ENCODE results near the gene SCGB1A1. TPM values are rescaled to one million over a fixed set of nuclear protein-coding genes. Genes with fewer than 3 reads are reported as not detected.

The SCGB1A1 gene
- total RNA-seq, 1 donor from 2014 or later, result not detected

DNA sequence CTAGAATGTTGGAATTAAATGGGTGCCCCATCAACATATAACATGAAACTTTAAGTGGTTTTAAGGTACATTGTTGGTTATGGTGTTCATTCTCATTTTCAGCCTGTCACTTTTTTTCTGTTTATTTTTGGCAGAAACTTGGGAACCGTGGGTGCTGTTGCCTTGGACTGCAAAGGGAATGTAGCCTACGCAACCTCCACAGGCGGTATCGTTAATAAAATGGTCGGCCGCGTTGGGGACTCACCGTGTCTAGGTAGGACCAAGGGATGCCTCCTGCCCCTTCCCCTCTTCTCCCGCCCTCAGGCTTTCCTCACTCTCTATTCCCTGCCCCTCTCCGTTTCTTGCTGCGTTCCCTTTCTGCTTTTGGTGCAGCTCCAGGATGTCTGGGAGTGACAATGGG is 29.8 kb upstream of the SCGB1A1 start:
- TF ChIP-seq, protein P1, sequence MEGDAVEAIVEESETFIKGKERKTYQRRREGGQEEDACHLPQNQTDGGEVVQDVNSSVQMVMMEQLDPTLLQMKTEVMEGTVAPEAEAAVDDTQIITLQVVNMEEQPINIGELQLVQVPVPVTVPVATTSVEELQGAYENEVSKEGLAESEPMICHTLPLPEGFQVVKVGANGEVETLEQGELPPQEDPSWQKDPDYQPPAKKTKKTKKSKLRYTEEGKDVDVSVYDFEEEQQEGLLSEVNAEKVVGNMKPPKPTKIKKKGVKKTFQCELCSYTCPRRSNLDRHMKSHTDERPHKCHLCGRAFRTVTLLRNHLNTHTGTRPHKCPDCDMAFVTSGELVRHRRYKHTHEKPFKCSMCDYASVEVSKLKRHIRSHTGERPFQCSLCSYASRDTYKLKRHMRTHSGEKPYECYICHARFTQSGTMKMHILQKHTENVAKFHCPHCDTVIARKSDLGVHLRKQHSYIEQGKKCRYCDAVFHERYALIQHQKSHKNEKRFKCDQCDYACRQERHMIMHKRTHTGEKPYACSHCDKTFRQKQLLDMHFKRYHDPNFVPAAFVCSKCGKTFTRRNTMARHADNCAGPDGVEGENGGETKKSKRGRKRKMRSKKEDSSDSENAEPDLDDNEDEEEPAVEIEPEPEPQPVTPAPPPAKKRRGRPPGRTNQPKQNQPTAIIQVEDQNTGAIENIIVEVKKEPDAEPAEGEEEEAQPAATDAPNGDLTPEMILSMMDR (IDR thresholded peaks at IDR 0.05; ENCODE audit: borderline replicate concordance), result no peak
- Histone ChIP-seq H3K27me3 (ENCODE audit: low read depth) (no peaks in the 10 kb centered on the region), H3K27ac (replicated peaks) (no peak overlapping the region), H3K9me3 (replicated peaks) (no peaks in the 10 kb centered on the region), H3K4me1 (no peaks in the 10 kb centered on the region), H3K4me3 (no peak overlapping the region), H3K36me3 (no peaks in the 10 kb centered on the region)
- DNase-seq, result no peak
- intact Hi-C loops (cut with micrococcal nuclease), result loop anchor here (10.0 kb wide), 1 partner anchor 306 kb away; no protein-coding TSS in a partner anchor

DNA sequence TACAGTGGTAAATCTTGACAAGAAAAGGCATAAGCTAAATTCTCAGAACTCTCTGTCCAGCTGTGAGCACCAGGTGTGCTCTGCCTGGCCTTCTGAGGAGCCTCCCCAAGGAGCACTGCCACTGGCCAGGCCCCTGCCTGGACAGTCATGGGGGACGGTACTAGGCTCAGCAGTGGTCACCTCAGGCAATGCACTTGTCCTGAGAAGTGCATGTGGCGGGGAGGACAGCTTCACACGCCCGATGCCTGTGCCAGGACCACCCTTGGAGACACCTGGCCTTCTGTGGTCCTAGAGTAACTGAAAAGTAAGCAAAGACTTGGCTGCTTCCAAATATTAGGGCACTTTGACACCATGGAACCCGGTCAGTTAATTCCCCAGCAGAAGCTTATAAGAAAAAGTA is 28.6 kb upstream of the SCGB1A1 start:
- H3K9me3 ChIP-seq (replicated peaks), result no peaks in the 10 kb centered on the region
- no peak overlapping the region for H3K27ac ChIP-seq (replicated peaks)
- no peaks in the 10 kb centered on the region for H3K27me3 ChIP-seq (ENCODE audit: low read depth)
- TF ChIP-seq, protein P1 (IDR thresholded peaks at IDR 0.05; ENCODE audit: borderline replicate concordance), result no peak
- no peak for DNase-seq
- H3K36me3 ChIP-seq, result no peaks in the 10 kb centered on the region
- H3K4me3 ChIP-seq, result no peak overlapping the region
- intact Hi-C loops (cut with micrococcal nuclease), result loop anchor here (10.0 kb wide), 1 partner anchor 155 kb away; the partner anchor contains the start of gene AHNAK
- peaks cover 6% of the 10 kb centered on the region for H3K4me1 ChIP-seq

DNA sequence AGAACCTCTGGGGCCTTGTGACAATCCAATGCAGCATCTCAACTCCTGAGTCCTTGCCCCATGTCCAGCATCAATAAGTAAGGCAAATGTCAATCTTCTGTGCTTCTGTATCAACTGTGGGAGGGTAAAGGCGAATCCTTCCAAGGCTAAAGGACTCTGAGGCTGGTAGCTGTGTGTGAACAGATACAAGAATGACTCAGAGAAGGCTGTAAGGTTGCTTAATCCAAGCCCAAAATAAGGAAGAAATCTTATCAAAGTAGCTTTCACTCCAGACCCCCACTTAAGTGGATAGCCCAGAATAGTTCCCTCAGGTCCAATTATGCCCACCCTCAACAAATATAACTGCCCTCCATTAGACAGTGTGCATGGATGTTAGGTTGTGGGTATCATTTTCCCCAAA is 28.1 kb upstream of the SCGB1A1 start:
- intact Hi-C loops (cut with micrococcal nuclease), result loop anchor here (10.0 kb wide), 1 partner anchor 154 kb away; the partner anchor contains the start of gene AHNAK

DNA sequence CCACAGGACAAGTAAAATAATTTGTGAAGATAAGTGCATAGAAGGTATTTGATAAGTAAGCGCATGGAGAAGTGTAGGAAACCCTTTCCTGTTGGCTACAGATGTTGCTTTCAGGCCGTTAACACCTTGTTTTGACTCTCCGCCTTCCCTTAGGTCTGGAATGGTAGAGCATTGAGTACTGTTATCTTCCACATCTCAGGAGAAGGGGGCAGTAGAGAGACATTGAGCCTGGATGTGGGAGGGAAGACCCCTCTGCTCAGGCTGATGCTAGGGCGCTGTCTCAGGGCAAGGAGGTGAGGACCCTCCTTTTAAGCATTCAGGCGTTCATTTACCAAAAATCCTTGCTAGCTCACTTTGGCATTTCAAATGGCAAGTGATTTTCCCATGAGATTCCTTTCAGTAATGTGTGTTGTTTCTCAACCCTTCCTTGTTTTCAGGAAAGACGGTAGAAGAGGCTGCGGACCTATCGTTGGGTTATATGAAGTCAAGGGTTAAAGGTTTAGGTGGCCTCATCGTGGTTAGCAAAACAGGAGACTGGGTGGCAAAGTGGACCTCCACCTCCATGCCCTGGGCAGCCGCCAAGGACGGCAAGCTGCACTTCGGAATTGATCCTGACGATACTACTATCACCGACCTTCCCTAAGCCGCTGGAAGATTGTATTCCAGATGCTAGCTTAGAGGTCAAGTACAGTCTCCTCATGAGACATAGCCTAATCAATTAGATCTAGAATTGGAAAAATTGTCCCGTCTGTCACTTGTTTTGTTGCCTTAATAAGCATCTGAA is 27.0 kb upstream of the SCGB1A1 start:
- no peaks in the 10 kb centered on the region for H3K36me3 ChIP-seq
- H3K9me3 ChIP-seq (replicated peaks), result no peaks in the 10 kb centered on the region
- intact Hi-C loops (cut with micrococcal nuclease), result loop anchor here (10.0 kb wide), 1 partner anchor 153 kb away; the partner anchor contains the start of gene AHNAK
- peaks cover 17% of the 10 kb centered on the region for H3K4me1 ChIP-seq
- H3K27ac ChIP-seq (replicated peaks), result no peak overlapping the region
- DNase-seq, result no peak
- TF ChIP-seq, protein P1 (IDR thresholded peaks at IDR 0.05; ENCODE audit: borderline replicate concordance), result no peak
- H3K27me3 ChIP-seq (ENCODE audit: low read depth), result no peaks in the 10 kb centered on the region
- no peak overlapping the region for H3K4me3 ChIP-seq

More for the DNA sequence above, 28.1 kb upstream of the SCGB1A1 start:
- Histone ChIP-seq H3K27ac (replicated peaks) (no peak overlapping the region), H3K27me3 (ENCODE audit: low read depth) (no peaks in the 10 kb centered on the region), H3K36me3 (no peaks in the 10 kb centered on the region), H3K4me3 (no peak overlapping the region), H3K9me3 (replicated peaks) (no peaks in the 10 kb centered on the region), H3K4me1 (peaks cover 11% of the 10 kb centered on the region)
- TF ChIP-seq, protein P1 (IDR thresholded peaks at IDR 0.05; ENCODE audit: borderline replicate concordance), result no peak
- DNase-seq, result no peak

DNA sequence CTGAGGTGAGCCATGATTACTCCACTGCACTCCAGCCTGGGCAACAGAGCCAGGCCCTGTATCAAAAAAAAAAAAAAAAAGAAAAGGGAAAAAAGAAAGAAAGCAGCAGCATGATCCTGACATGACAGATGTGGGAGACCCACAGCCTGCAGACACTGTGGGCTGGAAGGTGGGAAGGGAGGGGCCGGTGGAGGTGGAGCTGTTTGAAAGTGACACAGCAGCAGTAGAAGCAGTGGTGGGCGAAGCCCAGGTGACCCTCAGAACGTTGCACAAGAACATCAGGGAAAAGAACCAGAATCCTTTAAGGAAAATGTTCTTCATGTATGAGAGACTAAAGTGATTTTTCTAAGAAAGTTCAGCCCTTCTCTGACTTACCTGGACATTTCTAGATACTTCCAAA is 26.3 kb upstream of the SCGB1A1 start:
- Histone ChIP-seq H3K36me3 (no peaks in the 10 kb centered on the region), H3K27ac (replicated peaks) (no peak overlapping the region), H3K9me3 (replicated peaks) (no peaks in the 10 kb centered on the region), H3K4me3 (no peak overlapping the region), H3K27me3 (ENCODE audit: low read depth) (no peaks in the 10 kb centered on the region), H3K4me1 (peaks cover 24% of the 10 kb centered on the region)
- TF ChIP-seq, protein P1 (IDR thresholded peaks at IDR 0.05; ENCODE audit: borderline replicate concordance), result no peak
- intact Hi-C loops (cut with micrococcal nuclease), result loop anchor here (10.0 kb wide), 1 partner anchor 152 kb away; the partner anchor contains the start of gene AHNAK
- no peak for DNase-seq
